Measurements from ENCODE around the gene AUTS2. TPM values are rescaled to one million over a fixed set of nuclear protein-coding genes. Genes with fewer than 3 reads are reported as not detected.

Gene AUTS2
- total RNA-seq, 1 experiment from 2014 or later, result 2.5 TPM

- no peak overlapping the region for H3K4me3 ChIP-seq (ENCODE audit: low read depth in 2 of 2, low read length in 2 of 2)
- POLR2A ChIA-PET, result no interaction called here
Observed at GRCh38 chr7:70657571-70657970, 1059.3 kb downstream of the AUTS2 start.

GRCh38 chr7:70657989-70658632 is 1059.8 kb downstream of the AUTS2 start:
- ATAC-seq, result no peak
- no peaks in the 10 kb centered on the region for H3K27me3 ChIP-seq (ENCODE audit: control insufficient read depth, insufficient read depth, low read length)
- no TSS peak for BruUV-seq (replicated peaks)
- in situ Hi-C loops (cut with HindIII; ENCODE audit: low pct_unique_long_range_greater_than_20kb, low sequenced_read_pairs) (no loop called here), intact Hi-C loops (cut with micrococcal nuclease; ENCODE audit: unreplicated experiment) (no loop called here)
- no peak for DNase-seq (ENCODE audit: low read depth, low spot score)
- ChIA-PET CTCF (no interaction called here), POLR2A (interaction anchor here (0.6 kb wide), 1 partner anchor 86 kb away, joined by 15 read pairs; no protein-coding TSS in a partner anchor)
- H3K4me1 ChIP-seq (ENCODE audit: control insufficient read depth, insufficient read depth, low read length), result no peaks in the 10 kb centered on the region
- no peak for TF ChIP-seq REST (IDR thresholded peaks at IDR 0.05; ENCODE audit: insufficient read depth in 1 of 2, low read depth in 2 of 2, low read length in 1 of 2)
- no peak for TF ChIP-seq SIN3A (IDR thresholded peaks at IDR 0.05; ENCODE audit: borderline replicate concordance, insufficient read depth, low read depth, low read length)
- TF ChIP-seq CTCF (IDR thresholded peaks at IDR 0.05), result no peak
- no peak for TF ChIP-seq TCF7L2 (IDR thresholded peaks at IDR 0.05; ENCODE audit: low read depth, low read length)
- TF ChIP-seq POLR2AphosphoS5 (IDR thresholded peaks at IDR 0.05; ENCODE audit: low read depth, low read length), result no peak
- no peak overlapping the region for H3K4me3 ChIP-seq (ENCODE audit: low read depth in 2 of 2, low read length in 2 of 2)
- no peaks in the 10 kb centered on the region for H3K36me3 ChIP-seq (ENCODE audit: control insufficient read depth, insufficient read depth, low read length)
- no peak overlapping the region for H3K27ac ChIP-seq (ENCODE audit: low read length)
- no peaks in the 10 kb centered on the region for H3K9me3 ChIP-seq (ENCODE audit: control insufficient read depth, insufficient read depth, low read depth, low read length)

More at GRCh38 chr7:70657571-70657970, 1059.3 kb downstream of the AUTS2 start:
- DNase-seq (ENCODE audit: low read depth, low spot score) (no peak), ATAC-seq (no peak)
- no peaks in the 10 kb centered on the region for H3K9me3 ChIP-seq (ENCODE audit: control insufficient read depth, insufficient read depth, low read depth, low read length)
- in situ Hi-C loops (cut with HindIII; ENCODE audit: low pct_unique_long_range_greater_than_20kb, low sequenced_read_pairs), result no loop called here
- CTCF ChIA-PET, result no interaction called here
- H3K4me1 ChIP-seq (ENCODE audit: control insufficient read depth, insufficient read depth, low read length), result no peaks in the 10 kb centered on the region
- no peaks in the 10 kb centered on the region for H3K27me3 ChIP-seq (ENCODE audit: control insufficient read depth, insufficient read depth, low read length)
- intact Hi-C loops (cut with micrococcal nuclease; ENCODE audit: unreplicated experiment), result no loop called here
- TF ChIP-seq POLR2AphosphoS5 (IDR thresholded peaks at IDR 0.05; ENCODE audit: low read depth, low read length) (no peak), CTCF (IDR thresholded peaks at IDR 0.05) (no peak), SIN3A (IDR thresholded peaks at IDR 0.05; ENCODE audit: borderline replicate concordance, insufficient read depth, low read depth, low read length) (no peak), REST (IDR thresholded peaks at IDR 0.05; ENCODE audit: insufficient read depth in 1 of 2, low read depth in 2 of 2, low read length in 1 of 2) (no peak), TCF7L2 (IDR thresholded peaks at IDR 0.05; ENCODE audit: low read depth, low read length) (no peak)
- BruUV-seq (replicated peaks), result no TSS peak
- no peak overlapping the region for H3K27ac ChIP-seq (ENCODE audit: low read length)
- no peaks in the 10 kb centered on the region for H3K36me3 ChIP-seq (ENCODE audit: control insufficient read depth, insufficient read depth, low read length)

All from Panc1 (cell line).